GM19438 (cell line): ENCODE measurements around the gene ZNF467.

Experiments used
- ATAC-seq: cut with Tn5 transposase; IDR thresholded peaks from one replicate; pipeline ENCODE4 v1.9.1; 2021; ENCODE audit warnings: low read depth; ENCODE audit not compliant: unreplicated experiment

ZNF467 gene

GRCh38 chr7:149773446-149774236 is at the start of gene ZNF467:
TSS of gene ZNF467 (minus strand) at chr7:149773588. CDS start at chr7:149771032, 2,556 bp downstream.
- no peak for ATAC-seq

DNA sequence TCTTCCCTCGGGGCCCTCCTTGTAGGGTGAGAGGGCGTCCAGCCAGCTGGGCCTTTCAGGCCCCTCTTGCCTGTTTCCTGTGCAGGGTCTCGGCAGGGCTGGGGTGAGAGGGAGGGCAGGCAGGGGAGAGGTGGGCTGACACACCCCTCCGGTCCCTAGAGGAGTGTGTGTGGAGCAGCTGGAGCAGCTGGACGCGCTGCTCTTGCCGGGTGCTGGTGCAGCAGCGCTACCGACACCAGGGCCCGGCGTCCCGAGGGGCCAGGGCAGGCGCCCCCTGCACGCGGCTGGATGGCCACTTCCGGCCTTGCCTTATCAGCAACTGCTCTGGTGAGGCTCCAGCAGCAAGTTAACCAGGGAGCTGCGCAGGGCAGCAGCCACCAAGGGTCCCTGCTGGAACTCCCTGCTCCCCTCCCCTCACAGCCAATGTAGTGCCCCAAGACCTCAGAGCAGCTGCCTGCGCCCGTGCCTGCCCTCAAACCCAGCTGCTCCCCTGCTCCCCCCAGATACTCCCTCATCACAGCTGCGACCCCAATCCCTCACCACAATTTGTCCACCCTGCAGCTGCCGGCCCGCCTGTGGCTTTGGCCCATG is 49.1 kb upstream of the ZNF467 start:
- no peak for ATAC-seq

DNA sequence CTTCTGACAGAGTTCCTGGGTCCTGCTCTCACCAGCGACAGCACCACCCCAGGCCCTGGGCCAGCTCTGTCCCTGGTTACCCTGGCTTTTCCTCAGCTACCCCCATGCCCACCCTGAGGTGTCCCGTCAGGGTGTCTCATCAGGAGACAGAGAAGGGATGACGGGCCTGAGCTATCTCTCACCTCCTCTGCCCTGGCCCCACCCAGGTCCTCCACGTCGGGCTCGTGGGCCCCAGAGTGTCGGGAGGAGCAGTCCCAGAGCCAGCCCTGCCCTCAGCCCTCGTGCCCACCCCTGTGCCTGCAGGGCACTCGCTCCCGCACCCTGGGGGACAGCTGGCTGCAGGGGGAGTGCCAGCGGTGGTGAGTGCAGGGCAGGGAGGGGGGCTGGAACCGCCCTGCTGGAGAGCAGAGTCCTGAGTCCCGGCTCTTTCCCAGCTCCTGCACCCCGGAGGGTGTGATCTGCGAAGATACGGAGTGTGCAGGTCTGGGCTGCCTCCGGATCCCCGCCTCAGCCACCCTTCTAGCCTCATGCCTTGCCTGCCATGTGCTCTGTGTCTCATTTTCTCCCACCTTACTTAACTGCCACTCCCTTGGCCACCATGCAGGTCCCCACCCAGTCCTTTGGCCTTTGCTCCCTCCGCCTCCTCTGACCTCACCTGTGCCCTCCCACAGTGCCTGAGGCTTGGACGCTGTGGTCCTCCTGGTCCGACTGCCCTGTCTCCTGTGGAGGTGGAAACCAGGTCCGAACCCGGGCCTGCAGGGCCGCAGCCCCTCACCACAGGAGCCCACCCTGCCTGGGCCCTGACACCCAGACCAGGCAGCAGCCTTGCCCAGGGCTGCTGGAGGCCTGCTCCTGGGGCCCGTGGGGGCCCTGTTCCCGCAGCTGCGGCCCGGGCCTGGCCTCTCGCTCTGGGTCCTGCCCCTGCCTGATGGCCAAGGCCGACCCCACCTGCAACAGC is 48.1 kb upstream of the ZNF467 start:
- no peak for ATAC-seq

- ATAC-seq = no peak
Measured at GRCh38 chr7:149820622-149821190, 47.3 kb upstream of the ZNF467 start.

DNA sequence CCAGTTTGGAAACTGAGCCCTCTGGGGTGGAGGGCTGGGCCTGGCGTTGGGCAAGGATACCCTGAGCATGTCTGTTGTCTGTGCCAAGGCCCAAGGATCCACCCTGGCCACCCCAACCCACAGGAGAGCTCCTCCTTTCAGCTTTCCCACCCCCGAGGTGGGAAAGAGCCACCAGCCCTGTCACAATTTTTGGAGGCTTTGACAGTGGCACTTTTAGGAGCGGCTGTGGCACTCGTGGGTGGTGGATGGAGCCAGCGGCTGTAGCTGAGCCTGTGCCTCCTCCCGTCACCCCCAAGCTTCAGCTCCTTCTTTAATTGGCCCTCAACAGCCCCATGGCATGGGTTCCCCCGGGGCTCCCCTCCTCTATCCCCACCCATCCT is 46.6 kb upstream of the ZNF467 start:
- ATAC-seq = no peak

GRCh38 chr7:149819141-149819960 is 46.0 kb upstream of the ZNF467 start:
- no peak for ATAC-seq

- no peak for ATAC-seq
Measured at GRCh38 chr7:149818536-149818840, 45.1 kb upstream of the ZNF467 start.

- no peak for ATAC-seq
Measured at GRCh38 chr7:149817836-149818535, 44.6 kb upstream of the ZNF467 start.

GRCh38 chr7:149817301-149817771 is 43.9 kb upstream of the ZNF467 start:
- no peak for ATAC-seq

DNA sequence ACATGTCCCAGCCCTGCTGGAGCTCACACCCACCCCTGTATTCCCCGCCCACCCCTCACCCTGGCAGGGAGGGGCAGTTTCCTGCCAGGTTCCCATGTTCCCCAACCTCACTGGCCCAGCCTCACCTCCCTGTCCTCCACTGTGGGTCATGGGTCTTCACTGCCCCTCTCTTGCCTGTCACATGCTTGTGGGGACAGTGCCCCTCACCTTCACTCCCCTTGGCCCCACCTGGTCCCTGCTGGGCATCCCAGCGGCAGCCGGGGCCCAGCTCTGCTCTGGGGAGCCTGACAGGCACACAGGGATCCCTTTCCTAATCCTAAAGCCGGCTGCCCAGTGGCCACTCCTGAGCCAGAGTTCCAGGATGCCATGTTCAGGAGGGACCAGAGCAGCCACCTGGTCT is 43.4 kb upstream of the ZNF467 start:
- ATAC-seq = no peak

DNA sequence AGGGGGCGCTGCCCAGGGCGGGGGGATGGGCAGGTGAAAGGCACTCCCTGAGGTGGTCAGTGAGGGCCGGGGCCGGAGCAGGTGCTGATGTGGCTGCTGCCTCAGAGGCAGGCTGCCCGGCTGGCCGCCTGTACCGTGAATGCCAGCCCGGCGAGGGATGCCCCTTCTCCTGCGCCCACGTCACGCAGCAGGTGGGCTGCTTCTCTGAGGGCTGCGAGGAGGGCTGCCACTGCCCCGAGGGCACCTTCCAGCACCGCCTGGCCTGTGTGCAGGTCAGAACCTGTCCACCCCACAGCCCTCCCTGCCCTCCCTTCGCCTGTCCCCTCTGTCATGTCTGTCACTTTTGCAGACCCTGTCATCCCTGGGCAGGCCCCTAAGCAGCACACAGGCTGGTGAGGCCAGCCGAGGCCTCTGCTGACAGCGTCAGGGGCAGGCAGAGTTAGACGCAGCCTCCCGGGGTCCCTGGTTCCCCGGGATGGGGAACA is 42.9 kb upstream of the ZNF467 start:
- no peak for ATAC-seq

DNA sequence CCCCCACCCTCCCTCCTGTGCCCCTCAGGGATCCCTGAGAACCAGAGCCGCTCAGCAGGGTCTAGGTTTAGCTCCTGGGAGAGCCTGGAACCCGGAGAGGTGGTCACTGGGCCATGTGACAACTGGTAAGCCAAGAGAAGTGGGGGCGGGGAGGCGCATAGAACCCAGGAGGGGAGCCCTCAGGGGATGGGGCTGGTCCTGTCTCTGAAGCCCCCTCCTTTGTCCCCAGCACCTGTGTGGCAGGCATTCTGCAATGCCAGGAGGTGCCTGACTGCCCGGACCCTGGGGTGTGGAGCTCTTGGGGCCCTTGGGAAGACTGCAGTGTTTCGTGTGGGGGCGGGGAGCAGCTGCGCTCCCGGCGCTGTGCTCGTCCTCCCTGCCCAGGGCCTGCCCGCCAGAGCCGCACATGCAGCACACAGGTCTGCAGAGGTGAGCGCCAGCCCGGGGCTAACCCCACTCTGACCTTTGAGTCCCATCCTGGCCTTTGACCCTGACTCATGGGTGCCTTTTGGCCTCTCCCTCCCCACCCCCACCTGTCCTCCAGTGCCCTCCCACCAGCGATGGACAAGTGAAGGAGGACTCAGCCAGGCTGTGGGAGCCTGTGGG is 42.4 kb upstream of the ZNF467 start:
- no peak for ATAC-seq

DNA sequence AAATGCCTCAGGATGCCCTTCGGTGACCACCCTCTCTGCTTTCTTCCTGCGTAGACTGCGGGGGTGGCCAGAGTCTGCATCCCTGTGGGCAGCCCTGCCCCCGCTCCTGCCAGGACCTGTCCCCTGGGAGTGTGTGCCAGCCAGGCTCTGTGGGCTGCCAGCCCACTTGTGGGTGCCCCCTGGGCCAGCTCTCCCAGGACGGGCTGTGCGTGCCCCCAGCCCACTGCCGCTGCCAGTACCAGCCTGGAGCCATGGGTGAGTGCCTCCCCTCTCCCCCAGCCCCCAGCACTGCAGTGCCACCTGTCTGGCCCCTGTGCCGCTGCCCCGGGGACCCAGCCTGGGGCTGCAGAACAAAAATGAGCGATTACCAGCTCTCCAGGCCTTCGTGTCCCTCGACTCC is 41.7 kb upstream of the ZNF467 start:
- no peak for ATAC-seq

GRCh38 chr7:149814494-149814893 is 41.1 kb upstream of the ZNF467 start:
- no peak for ATAC-seq

GRCh38 chr7:149813254-149814035 is 40.1 kb upstream of the ZNF467 start:
- ATAC-seq = no peak

DNA sequence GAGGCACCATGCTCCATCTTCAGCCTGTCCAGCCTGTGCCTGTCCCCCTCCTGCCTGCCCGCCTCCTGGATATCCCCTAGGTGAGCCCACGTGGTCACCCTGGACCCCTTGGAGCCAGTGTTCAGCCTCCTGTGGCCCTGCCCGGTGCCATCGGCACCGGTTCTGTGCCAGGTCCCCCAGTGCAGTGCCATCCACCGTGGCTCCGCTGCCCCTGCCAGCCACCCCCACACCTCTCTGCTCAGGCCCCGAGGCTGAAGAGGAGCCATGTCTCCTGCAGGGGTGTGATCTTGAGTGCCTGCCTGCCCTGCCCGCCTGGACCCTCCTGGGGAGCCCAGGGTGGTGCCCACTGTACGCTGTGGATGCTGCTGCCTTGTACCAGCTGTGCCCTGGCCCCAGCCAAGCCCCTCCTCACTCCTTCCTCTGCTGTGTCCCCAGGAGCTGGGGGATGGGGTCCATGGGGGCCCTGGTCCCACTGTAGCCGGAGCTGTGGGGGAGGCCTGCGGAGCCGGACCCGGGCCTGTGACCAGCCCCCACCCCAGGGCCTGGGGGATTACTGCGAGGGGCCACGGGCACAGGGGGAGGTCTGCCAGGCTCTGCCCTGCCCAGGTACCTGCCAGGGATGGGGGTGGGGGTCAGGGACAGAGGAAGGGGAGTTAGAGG is 38.6 kb upstream of the ZNF467 start:
- ATAC-seq = no peak

DNA sequence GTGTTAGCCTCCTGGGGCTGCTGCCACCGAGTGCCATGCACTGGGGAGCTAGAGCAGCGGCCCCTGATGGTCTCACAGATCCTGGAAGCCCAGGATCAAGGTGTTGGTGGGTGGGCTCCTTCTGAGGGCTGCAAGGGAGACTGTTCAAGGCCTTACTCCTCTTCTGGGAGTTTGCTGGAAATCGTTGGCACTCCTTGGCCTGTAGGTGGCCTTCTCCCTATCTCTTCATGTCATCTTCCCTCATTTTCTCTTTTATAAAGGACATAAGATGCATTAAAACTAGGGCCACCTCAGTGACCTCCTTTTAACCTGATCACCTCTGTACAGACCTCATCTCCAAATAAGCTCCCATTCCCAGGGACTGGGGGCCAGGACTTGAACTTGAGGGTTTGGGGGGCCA is 37.8 kb upstream of the ZNF467 start:
- no peak for ATAC-seq

- no peak for ATAC-seq
Measured at GRCh38 chr7:149809215-149809614, 35.8 kb upstream of the ZNF467 start.
